GM12878 (cell line): ENCODE measurements around the gene GMIP. TPM values are rescaled to one million over a fixed set of nuclear protein-coding genes. Genes with fewer than 3 reads are reported as not detected.

Source experiments
- ATAC-seq: fragments of 200-7000 bp; cut with Tn5 transposase; 3 replicates; pipeline ENCODE4 v1.9.1; 2020; ENCODE audit warnings: mild to moderate bottlenecking, moderate library complexity
- BruUV-seq: library from RNA; stranded (reverse); fragments of 400-500 nt; replicated peaks from 2 replicates; lab custom pipeline; 2021; lab: Mats Ljungman, UMichigan
- CTCF ChIA-PET: fragments of 300-600 bp; sonication (Branson Sonifier 250); formaldehyde crosslinking; extraction: SDS; loops from one replicate; lab custom pipeline; 2021; ENCODE audit warnings: inconsistent platforms; lab: Yijun Ruan, JAX
- POLR2A ChIA-PET: fragments of 350-600 bp; formaldehyde crosslinking; extraction: SDS; loops from one replicate; lab custom pipeline; 2021; ENCODE audit warnings: inconsistent platforms; lab: Charles Lee
- RAD21 ChIA-PET: fragments of 300-600 bp; sonication (Branson Sonifier 250); formaldehyde crosslinking; loops from one replicate; lab custom pipeline; 2023; ENCODE audit warnings: antibody characterized with exemption; ENCODE audit not compliant: unreplicated experiment; lab: Charles Lee
- SMC1A ChIA-PET: fragments of 300-600 bp; sonication (Branson Sonifier 250); formaldehyde crosslinking; loops from one replicate; lab custom pipeline; 2023; ENCODE audit not compliant: unreplicated experiment, uncharacterized antibody; lab: Charles Lee
- DNase-seq: peaks from one replicate; pipeline ENCODE4 v3.0.0-alpha.2; 2011; ENCODE audit warnings: low read depth, low spot score
- FAIRE-seq: peaks from 3 replicates; lab custom pipeline; 2011; peaks lifted over from hg19 to GRCh38; lab: Jason Lieb, UNC
- H2AFZ ChIP-seq: 2 replicates; pipeline ENCODE4 v1.6.0; 2011; ENCODE audit warnings: low read depth, low read length, control low read depth; ENCODE audit not compliant: control insufficient read depth
- H3K27ac ChIP-seq: 2 replicates; pipeline ENCODE4 v1.5.1; 2011; ENCODE audit warnings: control low read depth; ENCODE audit not compliant: control insufficient read depth, insufficient read depth
- H3K27me3 ChIP-seq, 2 experiments: replicated peaks in 1 of 2; 2 replicates each; pipeline versions ENCODE4 v1.6.0 to v1.6.1; 2011; ENCODE audit warnings: low read length in 1 of 2; ENCODE audit not compliant: control insufficient read depth in 2 of 2, insufficient read depth in 2 of 2
- H3K36me3 ChIP-seq, 2 experiments: 2 replicates each; pipeline ENCODE4 v1.5.1; 2011; ENCODE audit warnings: low read length in 1 of 2; ENCODE audit not compliant: control insufficient read depth in 2 of 2, insufficient read depth in 2 of 2
- H3K4me1 ChIP-seq: 2 replicates; pipeline ENCODE4 v1.6.1; 2011; ENCODE audit warnings: mild to moderate bottlenecking, low read length, moderate library complexity, mixed read lengths; ENCODE audit not compliant: control insufficient read depth, insufficient read depth
- H3K4me2 ChIP-seq: 2 replicates; pipeline ENCODE4 v1.6.0; 2011; ENCODE audit warnings: control low read depth; ENCODE audit not compliant: control insufficient read depth, insufficient read depth
- H3K4me3 ChIP-seq: fragments of 200-600 bp; sonication (generic); 2 replicates; pipeline ENCODE4 v1.5.1; 2016
- H3K79me2 ChIP-seq: 2 replicates; pipeline ENCODE4 v1.6.0; 2011; ENCODE audit warnings: low read length; ENCODE audit not compliant: control insufficient read depth, insufficient read depth
- H3K9ac ChIP-seq: 2 replicates; pipeline ENCODE4 v1.8.0; 2011; ENCODE audit warnings: low read length, control low read depth, mixed read lengths; ENCODE audit not compliant: control insufficient read depth, insufficient read depth
- H3K9me3 ChIP-seq: replicated peaks from 3 replicates; pipeline ENCODE4 v1.5.1; 2011; ENCODE audit warnings: mild to moderate bottlenecking, low read length; ENCODE audit not compliant: control insufficient read depth, insufficient read depth
- H4K20me1 ChIP-seq: 2 replicates; pipeline ENCODE4 v1.6.0; 2011; ENCODE audit not compliant: control insufficient read depth, insufficient read depth
- GATAD2B ChIP-seq: fragments of 450-650 bp; conservative IDR thresholded peaks from 2 replicates; pipeline ENCODE4 v1.6.1; 2017; ENCODE audit warnings: low read depth, mild to moderate bottlenecking, moderate library complexity
- LARP7 ChIP-seq: fragments of 450-650 bp; IDR thresholded peaks from 2 replicates; pipeline ENCODE4 v1.6.1; 2017; ENCODE audit warnings: mild to moderate bottlenecking
- NBN ChIP-seq: fragments of 450-650 bp; IDR thresholded peaks from 2 replicates; pipeline ENCODE4 v1.6.1; 2016
- NFXL1 ChIP-seq: fragments of 450-650 bp; IDR thresholded peaks from 2 replicates; pipeline ENCODE4 v1.6.1; 2017; ENCODE audit warnings: antibody characterized with exemption, mild to moderate bottlenecking, borderline replicate concordance
- POLR2AphosphoS5 ChIP-seq: IDR thresholded peaks from 2 replicates; pipeline ENCODE4 v1.6.1; 2011; ENCODE audit warnings: mild to moderate bottlenecking, low read length, inconsistent platforms
- RAD21 ChIP-seq: IDR thresholded peaks from 2 replicates; pipeline ENCODE4 v1.6.1; 2011; ENCODE audit warnings: mild to moderate bottlenecking, low read depth, low read length, moderate library complexity; ENCODE audit not compliant: insufficient read depth
- RFX5 ChIP-seq: IDR thresholded peaks from 2 replicates; pipeline ENCODE4 v1.6.1; 2011; ENCODE audit warnings: low read depth, low read length, improper control_type of control experiment
- WGBS: methylation state at CpG from one replicate; pipeline ENCODE4 v1.1.6; 2016; ENCODE audit warnings: low lambda C conversion rate; ENCODE audit not compliant: insufficient replicate concordance, insufficient coverage; ENCODE audit errors: missing lambda C conversion rate; 5-methylcytosine and 5-hydroxymethylcytosine counted together
- in situ Hi-C: fragments of 300-500 bp; cut with MboI; formaldehyde crosslinking; loops from 9 replicates; pipeline ENCODE4 v1.14.3; 2018; ENCODE audit warnings: mixed read lengths
- intact Hi-C: fragments of 100-400 bp; cut with micrococcal nuclease; formaldehyde crosslinking; loops from one replicate; pipeline ENCODE4 v1.14.2; 2022; ENCODE audit not compliant: unreplicated experiment
- polyA plus RNA-seq, 11 experiments: library from polyadenylated mRNA; depleted of rRNA in 4 of 11; unstranded in 6 of 11; stranded (reverse) in 5 of 11; fragments of >200 nt; fragmentation: Nextera tagmentation in 4 of 11; fragmentation: Illumina TruSeq in 1 of 11; extraction: Ambion mirVana in 4 of 11; extraction: Trizol in 1 of 11; gene quantifications; 1 replicate in 1 of 11; 2 replicates in 10 of 11; pipeline versions ENCODE4 v1.2.1 to v1.2.3, GENCODE V29; 2011 to 2016; ENCODE audit warnings: inconsistent platforms in 2 of 11, missing spikeins in 2 of 11, low read depth in 1 of 11
- total RNA-seq, 4 experiments: library from RNA; depleted of rRNA in 3 of 4; stranded (reverse); fragments of >200 nt in 3 of 4; fragmentation: Illumina TruSeq in 1 of 4; extraction: Trizol in 1 of 4; gene quantifications; 2 replicates each; pipeline versions ENCODE4 v1.2.1 to v1.2.3, GENCODE V29; 2013 to 2021
- TF ChIP-seq, protein P1 (sequence below): IDR thresholded peaks from 2 replicates; pipeline ENCODE4 v1.6.1; 2011; ENCODE audit warnings: borderline replicate concordance, low read depth, mild to moderate bottlenecking, moderate library complexity, low read length; ENCODE audit not compliant: insufficient read depth, poor library complexity, severe bottlenecking
- TF ChIP-seq, protein P2 (sequence below): fragments of 450-650 bp; IDR thresholded peaks from 2 replicates; pipeline ENCODE4 v1.6.1; 2016; ENCODE audit warnings: mild to moderate bottlenecking
- TF ChIP-seq, protein P3 (sequence below): fragments of 450-650 bp; IDR thresholded peaks from 2 replicates; pipeline ENCODE4 v1.6.1; 2017; ENCODE audit warnings: mild to moderate bottlenecking, low read depth, inconsistent platforms; ENCODE audit not compliant: poor library complexity, severe bottlenecking
- TF ChIP-seq, protein P4 (sequence below): fragments of 450-650 bp; IDR thresholded peaks from 2 replicates; pipeline ENCODE4 v1.6.1; 2017; ENCODE audit warnings: mild to moderate bottlenecking

GMIP gene
- total and polyA plus RNA-seq, 10 of the 15 experiments (the other 5 are each of a cell fraction or from before 2014, with no cell fraction given), result 1.5 to 63.5 (median 22.3) TPM

DNA sequence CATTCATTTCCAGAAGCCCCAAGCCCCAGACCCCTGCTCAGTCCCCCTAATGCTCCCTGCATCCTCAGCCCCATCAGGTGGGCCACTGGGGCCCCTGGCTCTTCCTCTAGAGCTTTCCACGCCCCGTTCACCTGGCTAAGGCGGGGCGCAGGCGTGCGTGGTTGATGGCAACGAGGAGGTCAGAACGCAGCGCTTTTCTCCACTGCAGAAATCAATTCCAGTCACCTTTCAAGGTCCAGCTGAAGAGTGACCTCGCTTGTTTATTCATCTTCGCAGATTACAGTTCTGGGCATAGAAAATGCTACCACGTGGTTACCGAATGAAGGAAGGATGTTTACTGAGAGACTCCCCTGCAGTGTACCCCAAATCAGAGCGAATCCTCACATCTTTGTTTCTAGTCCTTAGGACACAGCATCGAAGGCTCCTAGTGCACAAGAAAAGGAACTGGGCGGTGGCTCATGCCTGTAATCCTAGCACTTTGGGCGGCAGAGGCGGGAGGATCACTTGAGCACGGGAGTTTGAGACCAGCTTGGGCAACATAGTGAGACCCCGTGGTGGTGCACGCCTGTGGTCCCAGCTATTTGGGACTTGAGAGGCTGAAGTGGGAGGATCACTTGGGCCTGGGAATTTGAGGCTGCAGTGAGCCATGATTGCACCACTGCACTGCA, 24.1 kb downstream of the GMIP start (continued):
- TF ChIP-seq LARP7 (no peak), RAD21 (no peak), RFX5 (no peak)
- TF ChIP-seq, protein P1, sequence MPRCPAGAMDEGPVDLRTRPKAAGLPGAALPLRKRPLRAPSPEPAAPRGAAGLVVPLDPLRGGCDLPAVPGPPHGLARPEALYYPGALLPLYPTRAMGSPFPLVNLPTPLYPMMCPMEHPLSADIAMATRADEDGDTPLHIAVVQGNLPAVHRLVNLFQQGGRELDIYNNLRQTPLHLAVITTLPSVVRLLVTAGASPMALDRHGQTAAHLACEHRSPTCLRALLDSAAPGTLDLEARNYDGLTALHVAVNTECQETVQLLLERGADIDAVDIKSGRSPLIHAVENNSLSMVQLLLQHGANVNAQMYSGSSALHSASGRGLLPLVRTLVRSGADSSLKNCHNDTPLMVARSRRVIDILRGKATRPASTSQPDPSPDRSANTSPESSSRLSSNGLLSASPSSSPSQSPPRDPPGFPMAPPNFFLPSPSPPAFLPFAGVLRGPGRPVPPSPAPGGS, result no peak

DNA sequence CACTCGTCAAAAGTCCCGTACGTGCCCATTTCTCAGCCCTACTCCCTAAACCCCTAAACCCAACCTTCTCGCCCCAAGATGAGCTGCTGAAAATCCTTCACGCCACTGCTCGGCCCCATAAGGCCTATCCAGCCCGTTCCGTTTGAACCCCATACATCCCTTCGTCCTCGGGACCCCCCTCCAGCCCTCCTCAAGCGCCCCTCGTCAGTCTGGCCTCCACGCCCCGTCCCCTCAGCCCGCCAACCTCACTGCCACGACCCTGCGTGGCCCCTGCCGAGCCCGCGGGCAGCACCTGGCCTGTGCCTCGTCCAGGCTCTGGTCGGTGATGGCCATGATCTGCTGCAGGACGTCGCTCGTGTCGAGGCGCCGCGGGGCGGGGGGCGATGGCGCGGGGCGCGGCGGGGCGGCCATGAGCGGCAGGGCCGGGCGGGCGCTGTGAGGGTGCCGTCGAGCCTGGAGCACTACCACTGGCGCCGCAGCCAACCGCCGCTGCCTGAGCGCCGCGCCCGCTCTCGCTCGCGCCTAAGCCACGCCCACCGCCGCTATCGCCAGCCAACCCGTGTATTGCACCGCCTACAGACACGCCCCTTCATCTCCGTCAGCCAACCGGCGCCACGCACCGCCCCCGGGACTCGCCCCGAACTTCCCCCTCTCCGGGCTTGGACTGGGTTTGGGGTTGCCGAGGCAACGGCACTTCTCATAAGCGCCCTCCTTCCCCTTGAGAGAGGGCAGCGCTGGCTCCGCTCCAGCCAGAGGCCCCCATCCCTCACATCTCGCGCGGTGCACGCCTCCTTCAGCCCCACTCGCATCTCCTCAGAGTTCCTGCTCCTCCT, 25.0 kb downstream of the GMIP start, which contains the start of gene PBX4:
TSS of gene PBX4 (minus strand) at position 469 of the 833 bp plus-strand sequence. CDS start at position 411, 58 bp downstream.
- 1% methylated on average over 63 of the region's 80 CpGs for WGBS
- intact Hi-C loops, result loop anchor here (1.0 kb wide), 1 partner anchor 20 kb away; no protein-coding TSS in a partner anchor
- RAD21 ChIA-PET, result interaction anchor here (1.3 kb wide), 1 partner anchor 16 kb away, joined by 4 read pairs; no protein-coding TSS in a partner anchor
- peak within 1 kb of the TSS; percentile 37; the same call in 1 of the 2 replicates for H3K27ac ChIP-seq
- peak within 1 kb of the TSS; percentile 68 for H3K4me3 ChIP-seq
- H4K20me1 ChIP-seq, result no peaks in the 10 kb centered on the region
- peaks cover 6% of the 10 kb centered on the region for H3K79me2 ChIP-seq
- BruUV-seq, result TSS peak; percentile 50
- FAIRE-seq (peak; percentile 94), ATAC-seq (peak; percentile 97), DNase-seq (peak; percentile 87)
- no peaks in the 10 kb centered on the region for H3K27me3 ChIP-seq
- SMC1A ChIA-PET, result no interaction called here
- H3K9me3 ChIP-seq, result no peaks in the 10 kb centered on the region
- CTCF ChIA-PET, result interaction anchor here (0.7 to 2.5 kb wide), 3 partner anchors 21 to 254 kb away, joined by 3 to 8 read pairs (median 4); no protein-coding TSS in a partner anchor
- H3K4me2 ChIP-seq, result peak within 1 kb of the TSS; percentile 98
- POLR2A ChIA-PET, result interaction anchor here (0.6 to 3.8 kb wide), 3 partner anchors 16 to 86 kb away, joined by 3 to 21 read pairs (median 5); no protein-coding TSS in a partner anchor
- H3K9ac ChIP-seq, result peak within 1 kb of the TSS; percentile 76
- no peaks in the 10 kb centered on the region; a peak in 1 of 4 replicates for H3K36me3 ChIP-seq
- no peaks in the 10 kb centered on the region for H3K4me1 ChIP-seq
- peak within 1 kb of the TSS; percentile 77 for H2AFZ ChIP-seq
- in situ Hi-C loops, result no loop called here
- peak; percentile 48 for TF ChIP-seq RFX5
- TF ChIP-seq NBN, result 0 out of 2 replicates have a peak, but pooled peaks have one; percentile 10
- TF ChIP-seq, protein P2, sequence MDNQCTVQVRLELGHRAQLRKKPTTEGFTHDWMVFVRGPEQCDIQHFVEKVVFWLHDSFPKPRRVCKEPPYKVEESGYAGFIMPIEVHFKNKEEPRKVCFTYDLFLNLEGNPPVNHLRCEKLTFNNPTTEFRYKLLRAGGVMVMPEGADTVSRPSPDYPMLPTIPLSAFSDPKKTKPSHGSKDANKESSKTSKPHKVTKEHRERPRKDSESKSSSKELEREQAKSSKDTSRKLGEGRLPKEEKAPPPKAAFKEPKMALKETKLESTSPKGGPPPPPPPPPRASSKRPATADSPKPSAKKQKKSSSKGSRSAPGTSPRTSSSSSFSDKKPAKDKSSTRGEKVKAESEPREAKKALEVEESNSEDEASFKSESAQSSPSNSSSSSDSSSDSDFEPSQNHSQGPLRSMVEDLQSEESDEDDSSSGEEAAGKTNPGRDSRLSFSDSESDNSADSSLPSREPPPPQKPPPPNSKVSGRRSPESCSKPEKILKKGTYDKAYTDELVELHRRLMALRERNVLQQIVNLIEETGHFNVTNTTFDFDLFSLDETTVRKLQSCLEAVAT, result peak; percentile 94
- TF ChIP-seq, protein P3, sequence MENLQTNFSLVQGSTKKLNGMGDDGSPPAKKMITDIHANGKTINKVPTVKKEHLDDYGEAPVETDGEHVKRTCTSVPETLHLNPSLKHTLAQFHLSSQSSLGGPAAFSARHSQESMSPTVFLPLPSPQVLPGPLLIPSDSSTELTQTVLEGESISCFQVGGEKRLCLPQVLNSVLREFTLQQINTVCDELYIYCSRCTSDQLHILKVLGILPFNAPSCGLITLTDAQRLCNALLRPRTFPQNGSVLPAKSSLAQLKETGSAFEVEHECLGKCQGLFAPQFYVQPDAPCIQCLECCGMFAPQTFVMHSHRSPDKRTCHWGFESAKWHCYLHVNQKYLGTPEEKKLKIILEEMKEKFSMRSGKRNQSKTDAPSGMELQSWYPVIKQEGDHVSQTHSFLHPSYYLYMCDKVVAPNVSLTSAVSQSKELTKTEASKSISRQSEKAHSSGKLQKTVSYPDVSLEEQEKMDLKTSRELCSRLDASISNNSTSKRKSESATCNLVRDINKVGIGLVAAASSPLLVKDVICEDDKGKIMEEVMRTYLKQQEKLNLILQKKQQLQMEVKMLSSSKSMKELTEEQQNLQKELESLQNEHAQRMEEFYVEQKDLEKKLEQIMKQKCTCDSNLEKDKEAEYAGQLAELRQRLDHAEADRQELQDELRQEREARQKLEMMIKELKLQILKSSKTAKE, result no peak
- TF ChIP-seq POLR2AphosphoS5, result peak; percentile 61
- peak; percentile 65; the same call in 1 of the 2 replicates for TF ChIP-seq GATAD2B
- no peak for TF ChIP-seq RAD21
- TF ChIP-seq NFXL1, result 0 out of 2 replicates have a peak, but pooled peaks have one; percentile 82
- TF ChIP-seq, protein P4, sequence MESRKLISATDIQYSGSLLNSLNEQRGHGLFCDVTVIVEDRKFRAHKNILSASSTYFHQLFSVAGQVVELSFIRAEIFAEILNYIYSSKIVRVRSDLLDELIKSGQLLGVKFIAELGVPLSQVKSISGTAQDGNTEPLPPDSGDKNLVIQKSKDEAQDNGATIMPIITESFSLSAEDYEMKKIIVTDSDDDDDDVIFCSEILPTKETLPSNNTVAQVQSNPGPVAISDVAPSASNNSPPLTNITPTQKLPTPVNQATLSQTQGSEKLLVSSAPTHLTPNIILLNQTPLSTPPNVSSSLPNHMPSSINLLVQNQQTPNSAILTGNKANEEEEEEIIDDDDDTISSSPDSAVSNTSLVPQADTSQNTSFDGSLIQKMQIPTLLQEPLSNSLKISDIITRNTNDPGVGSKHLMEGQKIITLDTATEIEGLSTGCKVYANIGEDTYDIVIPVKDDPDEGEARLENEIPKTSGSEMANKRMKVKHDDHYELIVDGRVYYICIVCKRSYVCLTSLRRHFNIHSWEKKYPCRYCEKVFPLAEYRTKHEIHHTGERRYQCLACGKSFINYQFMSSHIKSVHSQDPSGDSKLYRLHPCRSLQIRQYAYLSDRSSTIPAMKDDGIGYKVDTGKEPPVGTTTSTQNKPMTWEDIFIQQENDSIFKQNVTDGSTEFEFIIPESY, result no peak
